HG02981 (cell line): ENCODE measurements around the gene STK33.
A peak's percentile ranks its signal among the peaks of the same experiment; 100 is the strongest.
"Not testable (repeated sequence)": the region's sequence is repeated elsewhere in the genome, so short reads cannot be mapped to it uniquely, and the experiment has no call there.

Experiments used
- ATAC-seq: cut with Tn5 transposase; IDR thresholded peaks from one replicate; pipeline ENCODE4 v1.9.1; 2021; ENCODE audit warnings: mild to moderate bottlenecking, moderate library complexity; ENCODE audit not compliant: unreplicated experiment

STK33 gene

GRCh38 chr11:8545698-8546366 is 48.2 kb downstream of the STK33 start:
- ATAC-seq, result no peak

GRCh38 chr11:8544807-8545206 is 49.2 kb downstream of the STK33 start:
- no peak for ATAC-seq

GRCh38 chr11:8543278-8543677 is 50.8 kb downstream of the STK33 start:
- no peak for ATAC-seq

GRCh38 chr11:8541448-8541847 is 52.6 kb downstream of the STK33 start:
- no peak for ATAC-seq

- peak; percentile 73 for ATAC-seq
These were observed 60.7 kb downstream of the STK33 start for GRCh38 chr11:8533332-8533731.

- ATAC-seq, result peak; percentile 77
These were observed 61.6 kb downstream of the STK33 start for GRCh38 chr11:8532475-8532874.

- no peak for ATAC-seq
These were observed 62.0 kb downstream of the STK33 start for GRCh38 chr11:8531982-8532381.

GRCh38 chr11:8531312-8531711 is 62.7 kb downstream of the STK33 start:
- ATAC-seq, result no peak

- no peak for ATAC-seq
These were observed 66.1 kb downstream of the STK33 start for GRCh38 chr11:8527939-8528338.

- no peak for ATAC-seq
These were observed 70.6 kb downstream of the STK33 start for GRCh38 chr11:8523396-8523795.

- no peak for ATAC-seq
These were observed 81.5 kb downstream of the STK33 start for GRCh38 chr11:8512547-8512946.

GRCh38 chr11:8503910-8504364 is 90.1 kb downstream of the STK33 start:
- no peak for ATAC-seq

GRCh38 chr11:8501836-8502235 is 92.2 kb downstream of the STK33 start:
- ATAC-seq, result no peak

- ATAC-seq, result no peak
These were observed 105.6 kb downstream of the STK33 start for GRCh38 chr11:8488395-8488794.

- ATAC-seq, result no peak
These were observed 106.8 kb downstream of the STK33 start for GRCh38 chr11:8487261-8487660.

- ATAC-seq, result no peak
These were observed 109.8 kb downstream of the STK33 start for GRCh38 chr11:8484251-8484650.

GRCh38 chr11:8480858-8481257 is 113.2 kb downstream of the STK33 start:
- ATAC-seq, result no peak

- ATAC-seq, result peak; percentile 96
These were observed 116.3 kb downstream of the STK33 start for GRCh38 chr11:8477680-8478079.

- no peak for ATAC-seq
These were observed 116.9 kb downstream of the STK33 start for GRCh38 chr11:8477151-8477550.

GRCh38 chr11:8467806-8468205 is 126.2 kb downstream of the STK33 start:
- ATAC-seq, result not testable (repeated sequence)

GRCh38 chr11:8467356-8467755 is 126.7 kb downstream of the STK33 start:
- not testable (repeated sequence) for ATAC-seq

- not testable (repeated sequence) for ATAC-seq
These were observed 127.1 kb downstream of the STK33 start for GRCh38 chr11:8466884-8467283.
